SK-N-MC (cell line): ENCODE results near the gene FSTL4.

Experiments
- DNase-seq: peaks from one replicate; pipeline ENCODE4 v3.0.0-alpha.2; 2011; ENCODE audit warnings: low read depth, low spot score
- H3K27ac ChIP-seq: fragments of 200-600 bp; sonication (generic); 2 replicates; pipeline ENCODE4 v1.5.1; 2016; ENCODE audit warnings: mixed run types
- H3K36me3 ChIP-seq: fragments of 200-600 bp; sonication (generic); 2 replicates; pipeline ENCODE4 v1.6.1; 2017; ENCODE audit warnings: antibody characterized with exemption, low read length, mixed read lengths; ENCODE audit not compliant: insufficient read depth
- H3K4me3 ChIP-seq: fragments of 200-600 bp; sonication (generic); 2 replicates; pipeline ENCODE4 v1.5.1; 2016
- H3K9ac ChIP-seq: fragments of 200-600 bp; sonication (generic); 2 replicates; pipeline ENCODE4 v1.8.0; 2017; ENCODE audit warnings: mixed run types, mixed read lengths; ENCODE audit not compliant: insufficient read length
- H3K9me3 ChIP-seq: fragments of 200-600 bp; sonication (generic); 2 replicates; pipeline ENCODE4 v1.6.1; 2017; ENCODE audit warnings: low read depth, mild to moderate bottlenecking, antibody characterized with exemption, low read length, moderate library complexity, mixed read lengths
- EZH2 ChIP-seq: fragments of 200-600 bp; sonication (generic); IDR thresholded peaks from one replicate; pipeline ENCODE4 v1.6.1; 2017; ENCODE audit warnings: antibody characterized with exemption
- FOXP2 ChIP-seq: optimal IDR thresholded peaks from 2 replicates; pipeline ENCODE3; 2011; ENCODE audit warnings: mild to moderate bottlenecking, moderate library complexity; ENCODE audit not compliant: insufficient read depth; ENCODE audit errors: extremely low read length, control extremely low read depth
- POLR2AphosphoS5 ChIP-seq: IDR thresholded peaks from 2 replicates; pipeline ENCODE4 v1.6.1; 2012; ENCODE audit warnings: mild to moderate bottlenecking, low read depth, low read length, borderline replicate concordance

Gene FSTL4

GRCh38 chr5:133230823-133231578, 381.3 kb downstream of the FSTL4 start:
- H3K9ac ChIP-seq = no peak overlapping the region
- no peaks in the 10 kb centered on the region for H3K36me3 ChIP-seq
- DNase-seq = no peak
- TF ChIP-seq EZH2 = no peak
- TF ChIP-seq FOXP2 = no peak
- no peak for TF ChIP-seq POLR2AphosphoS5
- H3K9me3 ChIP-seq = no peaks in the 10 kb centered on the region
- no peak overlapping the region for H3K27ac ChIP-seq
- H3K4me3 ChIP-seq = no peak overlapping the region

- H3K36me3 ChIP-seq = no peaks in the 10 kb centered on the region
- no peak overlapping the region for H3K9ac ChIP-seq
- TF ChIP-seq FOXP2 (no peak), POLR2AphosphoS5 (no peak), EZH2 (no peak)
- no peak overlapping the region for H3K27ac ChIP-seq
- H3K4me3 ChIP-seq = no peak overlapping the region
- H3K9me3 ChIP-seq = no peaks in the 10 kb centered on the region
- DNase-seq = no peak
Observed at GRCh38 chr5:133229931-133230664, 382.2 kb downstream of the FSTL4 start.

- Histone ChIP-seq H3K9me3 (no peaks in the 10 kb centered on the region), H3K4me3 (no peak overlapping the region), H3K9ac (no peak overlapping the region), H3K27ac (no peak overlapping the region), H3K36me3 (no peaks in the 10 kb centered on the region)
- no peak for DNase-seq
- TF ChIP-seq POLR2AphosphoS5 (no peak), FOXP2 (no peak), EZH2 (no peak)
Observed at GRCh38 chr5:133228316-133228715, 384.0 kb downstream of the FSTL4 start.

GRCh38 chr5:133227897-133228296, 384.4 kb downstream of the FSTL4 start:
- TF ChIP-seq EZH2 (no peak), POLR2AphosphoS5 (no peak)
- Histone ChIP-seq H3K27ac (no peak overlapping the region), H3K36me3 (no peaks in the 10 kb centered on the region)

GRCh38 chr5:133227082-133227481, 385.3 kb downstream of the FSTL4 start:
- no peak overlapping the region for H3K4me3 ChIP-seq
- DNase-seq = no peak
- no peak overlapping the region for H3K27ac ChIP-seq
- TF ChIP-seq POLR2AphosphoS5 (no peak), FOXP2 (no peak), EZH2 (no peak)
- no peaks in the 10 kb centered on the region for H3K36me3 ChIP-seq
- H3K9me3 ChIP-seq = no peaks in the 10 kb centered on the region
- no peak overlapping the region for H3K9ac ChIP-seq

More at GRCh38 chr5:133227897-133228296, 384.4 kb downstream of the FSTL4 start:
- Histone ChIP-seq H3K9ac (no peak overlapping the region), H3K4me3 (no peak overlapping the region), H3K9me3 (no peaks in the 10 kb centered on the region)
- no peak for DNase-seq

GRCh38 chr5:133226186-133226585, 386.2 kb downstream of the FSTL4 start:
- Histone ChIP-seq H3K9me3 (no peaks in the 10 kb centered on the region), H3K9ac (no peak overlapping the region), H3K4me3 (no peak overlapping the region), H3K36me3 (no peaks in the 10 kb centered on the region), H3K27ac (no peak overlapping the region)
- DNase-seq = no peak
- TF ChIP-seq EZH2 = no peak
- no peak for TF ChIP-seq FOXP2
- TF ChIP-seq POLR2AphosphoS5 = no peak

- no peak for DNase-seq
- H3K9ac ChIP-seq = no peak overlapping the region
- H3K27ac ChIP-seq = no peak overlapping the region
- no peaks in the 10 kb centered on the region for H3K36me3 ChIP-seq
- TF ChIP-seq POLR2AphosphoS5 = no peak
- no peak for TF ChIP-seq FOXP2
- no peak for TF ChIP-seq EZH2
- no peaks in the 10 kb centered on the region for H3K9me3 ChIP-seq
- H3K4me3 ChIP-seq = no peak overlapping the region
Observed at GRCh38 chr5:133225671-133226152, 386.6 kb downstream of the FSTL4 start.

GRCh38 chr5:133222979-133223378, 389.4 kb downstream of the FSTL4 start:
- DNase-seq = no peak
- TF ChIP-seq EZH2 = no peak
- no peak for TF ChIP-seq POLR2AphosphoS5
- TF ChIP-seq FOXP2 = no peak
- no peak overlapping the region for H3K9ac ChIP-seq
- H3K4me3 ChIP-seq = no peak overlapping the region
- H3K27ac ChIP-seq = no peak overlapping the region
- no peaks in the 10 kb centered on the region for H3K9me3 ChIP-seq
- H3K36me3 ChIP-seq = no peaks in the 10 kb centered on the region
